WTC11 (cell line): ENCODE data around the gene SEPTIN14.

Source experiments
- ELF4 ChIP-seq: sonication (generic); formaldehyde crosslinking; IDR thresholded peaks from 2 replicates; pipeline ENCODE4 v1.8.1; 2022; ENCODE audit warnings: low read depth, mild to moderate bottlenecking, moderate library complexity, missing genetic modification reagents
- RELA ChIP-seq: sonication (generic); formaldehyde crosslinking; IDR thresholded peaks from 2 replicates; pipeline ENCODE4 v1.8.1; 2022; ENCODE audit warnings: missing genetic modification reagents, mild to moderate bottlenecking, borderline replicate concordance
- TCF7 ChIP-seq: sonication (generic); formaldehyde crosslinking; IDR thresholded peaks from 2 replicates; pipeline ENCODE4 v1.8.0; 2022; ENCODE audit warnings: mild to moderate bottlenecking, low read depth, missing genetic modification reagents, moderate library complexity
- TF ChIP-seq, protein P1 (sequence below): sonication (generic); formaldehyde crosslinking; IDR thresholded peaks from 2 replicates; pipeline ENCODE4 v1.8.0; 2022; ENCODE audit warnings: mild to moderate bottlenecking, missing genetic modification reagents
- TF ChIP-seq, protein P2 (sequence below): fragments of 200-600 bp; IDR thresholded peaks from 2 replicates; pipeline ENCODE4 v1.8.0; 2022; ENCODE audit warnings: antibody characterized with exemption
- TF ChIP-seq, protein P3 (sequence below): sonication (generic); formaldehyde crosslinking; IDR thresholded peaks from 2 replicates; pipeline ENCODE4 v1.8.1; 2023; ENCODE audit warnings: mild to moderate bottlenecking, missing genetic modification reagents, moderate library complexity

DNA sequence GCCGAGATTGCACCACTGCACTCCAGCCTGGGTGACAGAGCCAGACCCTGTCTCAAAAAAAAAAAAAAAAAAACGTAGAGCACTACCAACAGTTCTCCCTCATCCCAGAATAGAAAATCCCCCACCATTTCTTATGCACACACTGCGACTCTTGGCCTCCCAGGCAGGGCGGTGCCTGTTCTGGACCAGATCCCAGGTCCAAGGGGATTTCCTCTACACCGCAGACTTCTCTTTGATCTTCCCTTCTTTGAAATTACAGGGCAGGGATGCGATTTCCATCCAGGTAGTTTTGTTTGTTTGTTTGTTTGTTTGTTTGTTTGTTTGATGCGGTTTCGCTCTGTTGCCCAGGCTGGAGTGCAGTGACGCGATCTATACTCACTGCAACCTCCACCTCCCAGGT is 91.8 kb downstream of the SEPTIN14 start:
- TF ChIP-seq RELA (CRISPR knock-in tag) (no peak), TCF7 (CRISPR knock-in tag) (no peak), ELF4 (CRISPR knock-in tag) (no peak)
- TF ChIP-seq, protein P1, sequence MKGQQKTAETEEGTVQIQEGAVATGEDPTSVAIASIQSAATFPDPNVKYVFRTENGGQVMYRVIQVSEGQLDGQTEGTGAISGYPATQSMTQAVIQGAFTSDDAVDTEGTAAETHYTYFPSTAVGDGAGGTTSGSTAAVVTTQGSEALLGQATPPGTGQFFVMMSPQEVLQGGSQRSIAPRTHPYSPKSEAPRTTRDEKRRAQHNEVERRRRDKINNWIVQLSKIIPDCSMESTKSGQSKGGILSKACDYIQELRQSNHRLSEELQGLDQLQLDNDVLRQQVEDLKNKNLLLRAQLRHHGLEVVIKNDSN (CRISPR knock-in tag) = no peak
- TF ChIP-seq, protein P2, sequence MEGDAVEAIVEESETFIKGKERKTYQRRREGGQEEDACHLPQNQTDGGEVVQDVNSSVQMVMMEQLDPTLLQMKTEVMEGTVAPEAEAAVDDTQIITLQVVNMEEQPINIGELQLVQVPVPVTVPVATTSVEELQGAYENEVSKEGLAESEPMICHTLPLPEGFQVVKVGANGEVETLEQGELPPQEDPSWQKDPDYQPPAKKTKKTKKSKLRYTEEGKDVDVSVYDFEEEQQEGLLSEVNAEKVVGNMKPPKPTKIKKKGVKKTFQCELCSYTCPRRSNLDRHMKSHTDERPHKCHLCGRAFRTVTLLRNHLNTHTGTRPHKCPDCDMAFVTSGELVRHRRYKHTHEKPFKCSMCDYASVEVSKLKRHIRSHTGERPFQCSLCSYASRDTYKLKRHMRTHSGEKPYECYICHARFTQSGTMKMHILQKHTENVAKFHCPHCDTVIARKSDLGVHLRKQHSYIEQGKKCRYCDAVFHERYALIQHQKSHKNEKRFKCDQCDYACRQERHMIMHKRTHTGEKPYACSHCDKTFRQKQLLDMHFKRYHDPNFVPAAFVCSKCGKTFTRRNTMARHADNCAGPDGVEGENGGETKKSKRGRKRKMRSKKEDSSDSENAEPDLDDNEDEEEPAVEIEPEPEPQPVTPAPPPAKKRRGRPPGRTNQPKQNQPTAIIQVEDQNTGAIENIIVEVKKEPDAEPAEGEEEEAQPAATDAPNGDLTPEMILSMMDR = no peak
- TF ChIP-seq, protein P3, sequence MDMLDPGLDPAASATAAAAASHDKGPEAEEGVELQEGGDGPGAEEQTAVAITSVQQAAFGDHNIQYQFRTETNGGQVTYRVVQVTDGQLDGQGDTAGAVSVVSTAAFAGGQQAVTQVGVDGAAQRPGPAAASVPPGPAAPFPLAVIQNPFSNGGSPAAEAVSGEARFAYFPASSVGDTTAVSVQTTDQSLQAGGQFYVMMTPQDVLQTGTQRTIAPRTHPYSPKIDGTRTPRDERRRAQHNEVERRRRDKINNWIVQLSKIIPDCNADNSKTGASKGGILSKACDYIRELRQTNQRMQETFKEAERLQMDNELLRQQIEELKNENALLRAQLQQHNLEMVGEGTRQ (CRISPR knock-in tag) = no peak
